Hepatocyte (in vitro differentiated cells): ENCODE data around the gene ADCY4.

Experiments
- CTCF ChIP-seq: fragments of 200-600 bp; sonication (generic); IDR thresholded peaks from 2 replicates; pipeline ENCODE4 v1.5.1; 2016; ENCODE audit warnings: antibody characterized with exemption, mild to moderate bottlenecking; ENCODE audit not compliant: poor library complexity
- EZH2 ChIP-seq: fragments of 200-600 bp; sonication (generic); IDR thresholded peaks from 2 replicates; pipeline ENCODE4 v1.6.1; 2016; ENCODE audit warnings: antibody characterized with exemption, mild to moderate bottlenecking, borderline replicate concordance
- EZH2phosphoT487 ChIP-seq: fragments of 200-600 bp; sonication (generic); IDR thresholded peaks from one replicate; pipeline ENCODE4 v1.6.1; 2018; ENCODE audit warnings: antibody characterized with exemption, mild to moderate bottlenecking, low read depth, moderate library complexity; ENCODE audit not compliant: unreplicated experiment, severe bottlenecking

GRCh38 chr14:24384169-24384568, 49.3 kb upstream of the ADCY4 start:
- TF ChIP-seq EZH2 (no peak), CTCF (no peak), EZH2phosphoT487 (no peak)
